HG03139 (cell line): Measurements from ENCODE around the gene THBD.

ENCODE experiments used
- ATAC-seq: cut with Tn5 transposase; IDR thresholded peaks from one replicate; pipeline ENCODE4 v1.9.1; 2021; ENCODE audit not compliant: unreplicated experiment

Gene THBD

GRCh38 chr20:23084845-23085365, 35.4 kb upstream of the THBD start:
- ATAC-seq = no peak

- no peak for ATAC-seq
These were observed 34.9 kb upstream of the THBD start for GRCh38 chr20:23084282-23084844.

- no peak for ATAC-seq
These were observed 34.2 kb upstream of the THBD start for GRCh38 chr20:23083553-23084220.

- ATAC-seq = no peak
These were observed 33.5 kb upstream of the THBD start for GRCh38 chr20:23082846-23083552.

- no peak for ATAC-seq
These were observed 31.9 kb upstream of the THBD start for GRCh38 chr20:23081263-23081819.

- no peak for ATAC-seq
These were observed 31.0 kb upstream of the THBD start for GRCh38 chr20:23080521-23080920.

GRCh38 chr20:23079926-23080325, 30.5 kb upstream of the THBD start:
- ATAC-seq = no peak

GRCh38 chr20:23079016-23079351, 29.5 kb upstream of the THBD start:
- no peak for ATAC-seq

GRCh38 chr20:23078351-23079015, 29.0 kb upstream of the THBD start:
- ATAC-seq = no peak

GRCh38 chr20:23077277-23077676, 27.8 kb upstream of the THBD start:
- ATAC-seq = no peak

- ATAC-seq = no peak
These were observed 24.6 kb upstream of the THBD start for GRCh38 chr20:23074052-23074451.

GRCh38 chr20:23072892-23073586, 23.6 kb upstream of the THBD start:
- no peak for ATAC-seq

GRCh38 chr20:23071996-23072395, 22.5 kb upstream of the THBD start:
- ATAC-seq = no peak

GRCh38 chr20:23071398-23071797, 21.9 kb upstream of the THBD start:
- no peak for ATAC-seq

GRCh38 chr20:23069108-23069507, 19.6 kb upstream of the THBD start:
- ATAC-seq = no peak

GRCh38 chr20:23068283-23068682, 18.8 kb upstream of the THBD start:
- ATAC-seq = no peak

- ATAC-seq = no peak
These were observed 17.3 kb upstream of the THBD start for GRCh38 chr20:23066772-23067171.

GRCh38 chr20:23065266-23066201, 16.1 kb upstream of the THBD start:
- no peak for ATAC-seq

- ATAC-seq = no peak
These were observed 14.1 kb upstream of the THBD start for GRCh38 chr20:23063581-23063980.

GRCh38 chr20:23063168-23063567, 13.7 kb upstream of the THBD start:
- no peak for ATAC-seq
